ENCODE results near the gene ACOT2. TPM values are rescaled to one million over a fixed set of nuclear protein-coding genes. Genes with fewer than 3 reads are reported as not detected.
A peak's percentile ranks its signal among the peaks of the same experiment; 100 is the strongest.
"Not testable (repeated sequence)": the region's sequence is repeated elsewhere in the genome, so short reads cannot be mapped to it uniquely, and the experiment has no call there.

Gene ACOT2
- total RNA-seq, 1 donor from 2014 or later, result 48.1 TPM

- DNase-seq (ENCODE audit: extremely low spot score in 2 of 2); H3K4me1 ChIP-seq; H3K9me3 ChIP-seq; H3K36me3 ChIP-seq; H3K27me3 ChIP-seq; H3K4me3 ChIP-seq; H3K27ac ChIP-seq; intact Hi-C loops (cut with DNase I): not testable (repeated sequence)
Measured at GRCh38 chr14:73582102-73582979, 13.3 kb downstream of the ACOT2 start.

DNA sequence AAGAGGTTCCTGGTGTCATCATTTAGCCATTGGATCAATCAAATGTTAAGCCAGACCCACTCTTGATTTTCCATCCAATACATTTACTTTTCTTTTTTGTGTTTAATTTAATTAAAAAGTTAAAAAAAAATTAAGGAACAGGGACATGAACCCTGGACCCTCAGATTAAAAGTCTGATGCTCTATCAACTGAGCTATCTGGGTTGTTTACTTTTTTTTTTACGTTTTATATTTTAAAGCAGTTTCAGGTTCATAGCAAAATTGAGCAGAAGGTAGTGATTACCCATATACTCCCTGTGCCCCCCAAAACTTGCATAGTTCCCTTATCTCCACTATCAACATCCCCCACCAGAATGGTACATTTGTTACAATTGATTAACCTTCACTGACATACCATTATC is 19.7 kb downstream of the ACOT2 start:
- DNase-seq (ENCODE audit: extremely low spot score in 2 of 2), result no peak
- no peak overlapping the region for H3K4me3 ChIP-seq
- TF ChIP-seq POLR2AphosphoS5 (IDR thresholded peaks at IDR 0.05; ENCODE audit: insufficient read depth in 1 of 2, low read depth in 1 of 2), result no peak
- H3K36me3 ChIP-seq, result no peaks in the 10 kb centered on the region
- no peaks in the 10 kb centered on the region for H3K9me3 ChIP-seq
- H3K27ac ChIP-seq, result no peak overlapping the region
- intact Hi-C loops (cut with DNase I), result no loop called here
- no peaks in the 10 kb centered on the region for H3K27me3 ChIP-seq
- peaks cover 5% of the 10 kb centered on the region for H3K4me1 ChIP-seq

DNA sequence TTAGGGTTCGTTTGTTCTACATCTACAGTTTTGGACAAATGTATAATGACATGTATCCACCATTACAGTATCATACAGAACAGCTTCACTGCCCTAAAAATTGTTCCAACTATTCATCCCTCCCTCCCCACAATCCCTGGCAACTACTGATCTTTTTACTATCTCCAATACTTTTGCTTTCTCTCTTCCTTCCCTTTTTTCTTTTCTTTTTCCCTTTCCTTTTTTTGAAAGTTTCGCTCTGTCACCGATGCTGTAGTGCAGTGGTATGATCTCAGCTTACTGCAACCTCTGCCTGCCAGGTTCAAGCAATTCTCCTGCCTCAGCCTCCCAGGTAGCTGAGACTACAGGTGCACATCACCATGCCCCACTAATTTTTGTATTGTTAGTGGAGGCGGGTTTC is 20.1 kb downstream of the ACOT2 start:
- H3K4me1 ChIP-seq, result peaks cover 5% of the 10 kb centered on the region
- no peak for DNase-seq (ENCODE audit: extremely low spot score in 2 of 2)
- no peak overlapping the region for H3K27ac ChIP-seq
- no peaks in the 10 kb centered on the region for H3K27me3 ChIP-seq
- intact Hi-C loops (cut with DNase I), result no loop called here
- H3K36me3 ChIP-seq, result no peaks in the 10 kb centered on the region
- TF ChIP-seq POLR2A (IDR thresholded peaks at IDR 0.05) (no peak), POLR2AphosphoS5 (IDR thresholded peaks at IDR 0.05; ENCODE audit: insufficient read depth in 1 of 2, low read depth in 1 of 2) (no peak), CTCF (IDR thresholded peaks at IDR 0.05) (no peak)
- H3K4me3 ChIP-seq, result no peak overlapping the region
- no peaks in the 10 kb centered on the region for H3K9me3 ChIP-seq

- H3K4me3 ChIP-seq; H3K36me3 ChIP-seq; H3K27me3 ChIP-seq; H3K27ac ChIP-seq; intact Hi-C loops (cut with DNase I); H3K4me1 ChIP-seq; H3K9me3 ChIP-seq; DNase-seq (ENCODE audit: extremely low spot score in 2 of 2): not testable (repeated sequence)
Measured at GRCh38 chr14:73590673-73591004, 21.6 kb downstream of the ACOT2 start.

GRCh38 chr14:73591690-73592449 is 22.9 kb downstream of the ACOT2 start, which contains the start of gene ACOT4:
Gene ACOT4, plus strand, starts transcription at chr14:73591873. Its CDS starts 87 bp downstream, at chr14:73591960.
- no peak for DNase-seq (ENCODE audit: extremely low spot score in 2 of 2)
- TF ChIP-seq CTCF (IDR thresholded peaks at IDR 0.05) (no peak), POLR2AphosphoS5 (IDR thresholded peaks at IDR 0.05; ENCODE audit: insufficient read depth in 1 of 2, low read depth in 1 of 2) (peak in 1 of 2 donors; percentile 6), POLR2A (IDR thresholded peaks at IDR 0.05) (no peak)
- H3K4me1 ChIP-seq, result peaks cover 5% of the 10 kb centered on the region
- no peaks in the 10 kb centered on the region for H3K27me3 ChIP-seq
- intact Hi-C loops (cut with DNase I), result no loop called here
- no peak within 1 kb of the TSS for H3K27ac ChIP-seq
- no peaks in the 10 kb centered on the region for H3K9me3 ChIP-seq
- H3K4me3 ChIP-seq, result peak within 1 kb of the TSS; percentile 59 to 66
- H3K36me3 ChIP-seq, result no peaks in the 10 kb centered on the region

GRCh38 chr14:73594491-73594890 is 25.5 kb downstream of the ACOT2 start:
- TF ChIP-seq POLR2AphosphoS5 (IDR thresholded peaks at IDR 0.05; ENCODE audit: insufficient read depth in 1 of 2, low read depth in 1 of 2), result no peak
- TF ChIP-seq POLR2A (IDR thresholded peaks at IDR 0.05), result no peak
- TF ChIP-seq CTCF (IDR thresholded peaks at IDR 0.05), result no peak
- no peaks in the 10 kb centered on the region for H3K9me3 ChIP-seq
- H3K4me3 ChIP-seq, result no peak overlapping the region
- DNase-seq (ENCODE audit: extremely low spot score in 2 of 2), result no peak
- H3K4me1 ChIP-seq, result peaks cover 5% of the 10 kb centered on the region
- no peaks in the 10 kb centered on the region for H3K36me3 ChIP-seq
- no peaks in the 10 kb centered on the region for H3K27me3 ChIP-seq
- intact Hi-C loops (cut with DNase I), result no loop called here
- no peak overlapping the region for H3K27ac ChIP-seq
